Stimulated activated naive CD8-positive, alpha-beta T cell treated with anti-CD3 and anti-CD28 coated beads, Interleukin-15, amount 100 ng/mL, for 72 hours (primary cell): ENCODE results near the gene MAP3K13.

Experiments
- ATAC-seq: fragments of 150-1000 bp; cut with Tn5 transposase; 2 replicates; pipeline ENCODE4 v1.10.0; 2021; ENCODE audit warnings: mild to moderate bottlenecking, moderate library complexity
- DNase-seq, 2 donors: peaks; one replicate each; pipeline ENCODE4 v3.0.0; 2021 to 2022
- H3K27ac Mint-ChIP-seq, 2 donors: one replicate each; pipeline ENCODE4 v1.8.0; 2022; ENCODE audit warnings: mild to moderate bottlenecking in 2 of 2, mixed read lengths in 2 of 2, moderate library complexity in 2 of 2
- H3K27me3 Mint-ChIP-seq: one replicate; pipeline ENCODE4 v1.8.0; 2022; ENCODE audit warnings: mixed read lengths
- H3K4me1 Mint-ChIP-seq: one replicate; pipeline ENCODE4 v1.8.0; 2022; ENCODE audit warnings: mild to moderate bottlenecking, mixed read lengths
- H3K4me3 Mint-ChIP-seq, 2 donors: one replicate each; pipeline ENCODE4 v1.8.0; 2022; ENCODE audit warnings: mild to moderate bottlenecking in 2 of 2, mixed read lengths in 2 of 2, moderate library complexity in 1 of 2
- H3K9me3 Mint-ChIP-seq, 2 donors: one replicate each; pipeline ENCODE4 v1.8.0; 2022; ENCODE audit warnings: mixed read lengths in 2 of 2

Gene MAP3K13, protein sequence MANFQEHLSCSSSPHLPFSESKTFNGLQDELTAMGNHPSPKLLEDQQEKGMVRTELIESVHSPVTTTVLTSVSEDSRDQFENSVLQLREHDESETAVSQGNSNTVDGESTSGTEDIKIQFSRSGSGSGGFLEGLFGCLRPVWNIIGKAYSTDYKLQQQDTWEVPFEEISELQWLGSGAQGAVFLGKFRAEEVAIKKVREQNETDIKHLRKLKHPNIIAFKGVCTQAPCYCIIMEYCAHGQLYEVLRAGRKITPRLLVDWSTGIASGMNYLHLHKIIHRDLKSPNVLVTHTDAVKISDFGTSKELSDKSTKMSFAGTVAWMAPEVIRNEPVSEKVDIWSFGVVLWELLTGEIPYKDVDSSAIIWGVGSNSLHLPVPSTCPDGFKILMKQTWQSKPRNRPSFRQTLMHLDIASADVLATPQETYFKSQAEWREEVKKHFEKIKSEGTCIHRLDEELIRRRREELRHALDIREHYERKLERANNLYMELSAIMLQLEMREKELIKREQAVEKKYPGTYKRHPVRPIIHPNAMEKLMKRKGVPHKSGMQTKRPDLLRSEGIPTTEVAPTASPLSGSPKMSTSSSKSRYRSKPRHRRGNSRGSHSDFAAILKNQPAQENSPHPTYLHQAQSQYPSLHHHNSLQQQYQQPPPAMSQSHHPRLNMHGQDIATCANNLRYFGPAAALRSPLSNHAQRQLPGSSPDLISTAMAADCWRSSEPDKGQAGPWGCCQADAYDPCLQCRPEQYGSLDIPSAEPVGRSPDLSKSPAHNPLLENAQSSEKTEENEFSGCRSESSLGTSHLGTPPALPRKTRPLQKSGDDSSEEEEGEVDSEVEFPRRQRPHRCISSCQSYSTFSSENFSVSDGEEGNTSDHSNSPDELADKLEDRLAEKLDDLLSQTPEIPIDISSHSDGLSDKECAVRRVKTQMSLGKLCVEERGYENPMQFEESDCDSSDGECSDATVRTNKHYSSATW

DNA sequence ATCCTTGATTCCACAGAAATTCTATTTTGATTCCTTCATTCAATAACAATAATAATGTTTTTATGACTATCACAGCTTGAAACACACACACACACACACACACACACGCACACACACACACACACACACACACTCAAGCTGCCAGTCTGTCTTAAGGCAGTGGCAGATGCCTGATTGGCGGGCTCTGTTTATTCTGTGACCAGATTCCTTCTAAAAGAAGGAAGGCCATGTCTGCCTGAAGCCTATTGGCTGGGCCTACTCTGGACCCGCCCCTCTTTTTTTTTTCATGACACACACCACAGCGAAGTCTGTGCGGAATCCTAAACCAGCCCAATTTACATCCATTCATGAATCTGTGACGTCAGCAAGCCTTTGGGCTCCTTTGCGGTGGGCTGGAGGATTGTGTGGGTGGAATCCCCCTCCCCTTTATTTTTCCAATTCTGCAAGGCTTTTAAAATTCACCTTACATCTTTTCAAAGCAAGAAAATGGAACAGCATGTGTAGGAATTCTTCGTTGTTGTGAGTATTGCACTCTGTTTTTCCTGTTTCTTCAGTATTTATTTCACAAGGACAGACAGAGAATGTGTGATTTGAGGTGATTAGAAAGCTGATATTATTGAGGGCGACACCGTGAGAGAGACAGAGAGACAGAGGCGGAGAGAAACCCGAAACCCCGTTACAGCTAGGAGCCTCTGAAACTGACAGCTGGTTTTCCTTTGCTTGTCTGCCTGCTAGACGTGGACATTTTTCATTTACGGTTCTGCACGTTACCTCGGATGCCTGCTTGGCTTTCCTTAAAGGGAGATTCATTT, at the start of gene MAP3K13:
MAP3K13 (plus strand) TSS at position 287 of the 812 bp plus-strand sequence. CDS start 65,446 bp downstream, outside the sequence.
- Mint-ChIP-seq H3K27ac (peak within 1 kb of the TSS in 1 of 2 donors; percentile 58), H3K4me3 (peak within 1 kb of the TSS; percentile 81 to 91), H3K9me3 (no peaks in the 10 kb centered on the region), H3K4me1 (peaks cover 18% of the 10 kb centered on the region), H3K27me3 (peaks cover 62% of the 10 kb centered on the region)
- peak; percentile 96 for ATAC-seq
- DNase-seq, result peak; percentile 34 to 50

DNA sequence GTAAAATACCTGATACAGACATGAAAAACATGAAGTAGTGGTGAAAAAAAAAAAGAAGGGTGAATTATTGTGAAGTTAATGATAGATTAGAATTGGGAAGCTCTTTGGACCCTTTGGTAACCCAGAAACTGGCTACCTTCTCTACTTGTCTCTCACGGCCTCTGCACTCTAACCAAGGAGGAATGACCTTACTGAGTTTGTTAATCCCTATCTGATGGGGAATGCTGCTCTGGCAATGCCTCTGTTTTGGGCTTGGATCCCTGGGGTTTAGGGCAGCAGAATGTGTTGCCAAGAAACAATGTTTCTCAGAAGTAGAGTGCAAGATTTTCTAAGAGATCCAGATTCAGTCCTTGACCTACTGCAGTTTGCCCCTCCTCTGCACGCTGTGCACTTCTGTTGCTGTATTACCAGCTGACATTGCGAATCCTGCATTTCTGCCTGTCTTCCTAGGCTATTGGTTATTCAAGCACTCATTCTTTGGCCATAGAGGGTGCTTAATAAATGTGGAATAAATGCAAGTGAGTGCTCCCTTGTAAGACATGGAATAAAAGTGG, 49.2 kb upstream of the MAP3K13 start:
- Mint-ChIP-seq H3K4me3 (no peak overlapping the region), H3K9me3 (peaks cover 10 to 20% of the 10 kb centered on the region in 2 donors), H3K27ac (no peak overlapping the region), H3K4me1 (no peaks in the 10 kb centered on the region), H3K27me3 (no peaks in the 10 kb centered on the region)
- no peak for ATAC-seq
- DNase-seq, result no peak

DNA sequence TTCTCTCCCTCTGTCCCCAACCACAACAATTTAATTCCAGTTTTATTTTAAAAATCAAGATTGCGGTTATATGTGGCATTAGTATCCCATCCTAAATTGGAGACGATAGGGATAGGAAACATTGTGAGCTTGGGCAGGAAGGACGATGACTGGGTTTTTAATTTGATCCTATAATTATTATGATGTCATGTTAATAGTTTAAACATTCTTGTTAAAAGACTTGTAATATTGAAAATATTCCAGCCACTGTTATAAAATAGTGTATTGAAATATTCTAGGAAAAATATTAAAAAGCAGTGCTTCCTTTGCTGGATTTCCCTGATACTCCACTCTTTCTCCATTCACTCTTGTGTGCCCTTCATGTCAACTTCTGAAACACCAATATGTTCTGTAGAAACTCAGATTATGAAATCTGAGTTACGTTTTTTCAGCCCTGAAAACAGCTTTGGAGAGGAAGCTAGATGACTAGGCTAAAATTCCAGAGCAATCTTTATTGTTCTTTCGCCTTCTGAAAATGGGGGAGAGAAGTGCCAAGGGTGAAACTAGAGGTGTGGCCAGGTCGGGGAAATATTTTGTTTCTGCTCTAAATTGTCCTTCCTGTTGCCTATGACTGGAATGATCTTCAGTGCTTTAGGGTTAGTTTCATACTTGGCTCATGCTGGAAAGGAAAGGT, 46.1 kb upstream of the MAP3K13 start:
- DNase-seq (no peak), ATAC-seq (no peak)
- H3K27ac Mint-ChIP-seq, result no peak overlapping the region
- no peak overlapping the region for H3K4me3 Mint-ChIP-seq
- no peaks in the 10 kb centered on the region for H3K9me3 Mint-ChIP-seq
- no peaks in the 10 kb centered on the region for H3K4me1 Mint-ChIP-seq
- H3K27me3 Mint-ChIP-seq, result no peaks in the 10 kb centered on the region

DNA sequence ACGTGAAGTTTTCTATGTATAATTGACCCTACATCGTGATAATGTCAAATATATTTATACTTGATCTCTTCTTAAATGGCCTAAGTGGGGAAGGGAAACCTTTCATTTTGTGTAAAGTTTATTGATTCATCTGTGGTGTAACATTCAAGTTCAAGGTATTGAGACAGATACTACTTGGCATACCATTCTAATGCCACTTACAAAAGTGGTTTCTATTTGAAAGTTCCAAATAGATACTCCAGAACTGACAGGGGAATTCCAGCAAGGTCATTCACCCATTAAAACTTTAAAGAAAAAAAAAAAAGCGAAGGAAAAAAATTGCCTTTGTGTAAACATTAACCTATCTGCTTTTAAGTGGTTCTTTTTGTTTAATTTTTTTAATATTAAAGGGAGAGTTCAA, 45.3 kb upstream of the MAP3K13 start:
- Mint-ChIP-seq H3K4me1 (no peaks in the 10 kb centered on the region), H3K27ac (no peak overlapping the region), H3K9me3 (no peaks in the 10 kb centered on the region), H3K4me3 (no peak overlapping the region), H3K27me3 (no peaks in the 10 kb centered on the region)
- ATAC-seq (no peak), DNase-seq (no peak)

DNA sequence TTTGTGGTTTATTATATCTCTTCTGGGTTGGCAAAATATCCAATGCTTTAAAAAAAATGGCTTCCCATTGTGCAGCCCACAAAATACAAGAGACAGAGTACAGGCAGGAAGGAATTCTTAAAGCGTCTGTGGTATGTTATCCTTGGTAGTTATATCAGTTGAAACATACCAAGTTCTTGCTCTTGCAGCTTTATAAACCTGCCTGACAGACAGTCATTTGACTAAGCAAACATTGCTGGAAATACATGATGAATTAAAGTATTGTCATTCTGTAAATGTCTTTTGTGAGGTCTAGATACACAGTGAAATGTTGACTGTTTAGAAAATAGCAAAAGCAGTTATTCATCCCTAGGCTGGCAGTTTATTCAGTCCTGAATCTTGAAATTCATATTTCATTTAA, 44.8 kb upstream of the MAP3K13 start:
- Mint-ChIP-seq H3K27me3 (no peaks in the 10 kb centered on the region), H3K4me3 (no peak overlapping the region), H3K4me1 (no peaks in the 10 kb centered on the region), H3K9me3 (no peaks in the 10 kb centered on the region), H3K27ac (no peak overlapping the region)
- DNase-seq (no peak), ATAC-seq (no peak)

DNA sequence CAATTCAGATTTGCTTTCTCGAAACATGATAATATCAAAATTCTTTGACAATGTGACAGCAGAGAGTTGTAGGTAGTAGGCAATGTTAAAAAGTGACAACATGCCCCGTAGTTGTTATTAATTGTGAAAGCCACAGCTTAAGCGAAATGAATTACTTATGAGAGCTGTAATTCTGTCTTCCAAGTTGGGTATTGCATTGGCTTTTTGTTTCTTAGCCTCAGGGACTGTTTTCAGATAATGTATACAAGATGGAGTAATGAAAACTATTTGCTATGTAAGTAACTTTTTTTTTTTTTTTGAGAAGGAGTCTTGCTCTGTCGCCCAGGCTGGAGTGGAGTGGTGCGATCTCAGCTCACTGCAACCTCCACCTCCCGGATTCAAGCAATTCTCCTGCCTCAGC, 43.1 kb upstream of the MAP3K13 start:
- Mint-ChIP-seq H3K4me3 (no peak overlapping the region), H3K4me1 (no peaks in the 10 kb centered on the region), H3K27me3 (no peaks in the 10 kb centered on the region), H3K9me3 (no peaks in the 10 kb centered on the region), H3K27ac (peak overlapping the region in 1 of 2 donors; percentile 63)
- DNase-seq, result no peak
- ATAC-seq, result no peak

DNA sequence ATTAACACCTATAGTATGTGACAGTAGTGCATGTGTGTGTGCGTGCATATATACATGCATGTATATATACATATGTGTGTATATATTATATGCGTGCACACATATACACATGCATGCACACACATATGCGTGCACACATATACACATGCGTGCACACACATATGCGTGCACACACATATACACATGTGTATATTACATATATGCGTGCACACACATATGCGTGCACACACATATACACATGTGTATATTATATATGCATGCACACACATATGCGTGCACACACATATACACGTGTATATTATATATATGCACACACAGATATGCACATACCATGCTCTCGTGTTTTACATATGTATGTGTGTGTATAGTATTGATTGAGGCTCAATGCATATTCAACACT, 42.0 kb upstream of the MAP3K13 start:
- Mint-ChIP-seq H3K4me1 (no peaks in the 10 kb centered on the region), H3K27ac (no peak overlapping the region), H3K27me3 (peaks cover 7% of the 10 kb centered on the region), H3K9me3 (no peaks in the 10 kb centered on the region), H3K4me3 (no peak overlapping the region)
- DNase-seq, result no peak
- ATAC-seq, result no peak

DNA sequence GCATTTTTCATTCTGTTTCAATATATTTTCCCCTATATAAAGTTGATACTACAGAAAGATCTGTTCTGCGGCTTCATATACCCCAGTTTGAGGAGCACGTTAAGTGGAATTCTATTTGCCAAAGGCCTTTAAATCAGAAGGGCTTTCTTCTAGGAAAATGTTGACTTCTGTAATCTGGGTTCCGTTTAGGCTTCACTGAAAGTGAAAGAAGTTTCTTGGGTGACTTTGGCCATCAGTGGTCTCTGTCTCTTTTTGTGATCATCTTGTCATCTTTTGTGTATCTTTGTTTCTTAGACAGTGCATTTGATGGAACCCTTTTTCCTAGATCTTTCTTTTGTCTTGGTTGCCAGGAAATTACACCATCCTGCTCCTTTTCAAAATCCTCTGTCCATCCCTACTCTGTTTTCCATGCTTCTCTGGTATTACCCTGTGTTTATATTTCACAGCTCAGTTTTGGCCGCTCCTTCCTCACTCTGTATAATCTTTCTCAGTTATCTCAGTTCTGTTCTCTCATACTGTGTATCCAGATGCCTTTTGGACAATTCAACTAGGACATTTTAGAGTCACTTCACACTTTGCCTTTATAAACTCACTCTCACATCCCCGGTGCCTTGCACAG, 40.7 kb upstream of the MAP3K13 start:
- H3K27ac Mint-ChIP-seq, result no peak overlapping the region
- H3K4me1 Mint-ChIP-seq, result no peaks in the 10 kb centered on the region
- no peak for ATAC-seq

DNA sequence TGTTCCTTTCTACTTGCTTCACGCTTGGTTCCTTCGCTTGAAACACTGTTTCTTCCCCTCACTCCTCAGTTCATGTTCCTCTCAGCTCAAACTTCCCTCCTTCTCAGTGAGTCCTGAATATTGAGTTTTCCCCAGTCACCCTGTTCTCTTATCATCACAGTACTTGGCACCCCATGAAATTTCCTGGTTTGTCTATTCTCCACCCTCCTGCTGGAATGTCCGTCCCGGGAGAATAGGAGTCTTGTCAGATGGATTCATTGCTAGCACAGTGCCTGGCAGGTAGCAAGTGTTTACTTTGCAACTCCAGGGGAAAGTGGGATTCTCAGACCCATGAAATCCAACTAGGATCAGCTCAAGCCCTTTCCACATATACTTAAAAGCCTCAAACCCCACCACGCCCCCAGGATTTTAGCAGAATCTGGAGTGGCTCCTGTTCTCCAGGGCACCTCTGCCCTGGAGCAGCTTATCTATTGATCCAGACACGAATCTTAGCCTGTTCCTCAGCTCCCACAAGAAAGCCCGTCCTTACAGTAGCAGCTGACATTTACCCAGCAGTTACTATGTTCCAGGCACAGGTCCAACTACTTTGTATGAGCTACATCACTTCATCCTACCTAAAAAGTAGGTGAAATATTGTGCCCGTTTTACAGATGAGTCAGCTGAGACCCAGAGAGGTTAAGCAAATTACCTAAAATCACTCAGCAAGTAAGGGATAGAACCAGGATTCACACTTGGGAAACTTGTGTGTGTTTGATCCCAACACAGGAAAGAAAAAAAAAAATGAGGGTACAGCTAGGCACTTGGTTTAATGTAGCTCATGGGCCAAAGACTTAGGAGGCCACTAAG, 36.8 kb upstream of the MAP3K13 start:
- Mint-ChIP-seq H3K9me3 (no peaks in the 10 kb centered on the region), H3K27ac (no peak overlapping the region), H3K27me3 (peaks cover 10% of the 10 kb centered on the region), H3K4me3 (no peak overlapping the region), H3K4me1 (no peaks in the 10 kb centered on the region)
- DNase-seq (no peak), ATAC-seq (no peak)

More for the DNA sequence above, 40.7 kb upstream of the MAP3K13 start:
- H3K9me3 Mint-ChIP-seq, result no peaks in the 10 kb centered on the region
- H3K27me3 Mint-ChIP-seq, result peaks cover 10% of the 10 kb centered on the region
- H3K4me3 Mint-ChIP-seq, result no peak overlapping the region
- no peak for DNase-seq

DNA sequence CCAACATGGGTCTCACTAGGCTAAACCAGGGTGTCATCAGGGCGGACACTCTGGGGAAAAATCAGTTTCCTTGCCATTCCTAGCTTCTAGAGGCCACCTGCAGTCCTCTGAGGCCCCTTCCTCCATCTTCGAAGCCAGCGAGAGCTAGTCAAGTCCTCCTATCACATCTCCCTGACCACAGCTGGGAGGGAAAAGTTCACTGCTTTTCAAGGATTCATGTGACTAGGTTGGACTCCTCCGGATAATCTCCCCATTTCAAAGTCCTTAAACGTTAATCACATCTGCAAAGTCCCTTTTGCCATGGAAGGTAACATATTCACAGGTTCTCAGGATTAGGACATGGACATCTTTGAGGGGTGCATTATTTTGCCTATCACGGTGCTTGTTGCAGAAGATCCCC, 35.9 kb upstream of the MAP3K13 start:
- no peak overlapping the region for H3K27ac Mint-ChIP-seq
- no peaks in the 10 kb centered on the region for H3K9me3 Mint-ChIP-seq
- ATAC-seq, result no peak
- H3K27me3 Mint-ChIP-seq, result peaks cover 10% of the 10 kb centered on the region
- no peak overlapping the region for H3K4me3 Mint-ChIP-seq
- peaks cover 2% of the 10 kb centered on the region for H3K4me1 Mint-ChIP-seq
- DNase-seq, result no peak

DNA sequence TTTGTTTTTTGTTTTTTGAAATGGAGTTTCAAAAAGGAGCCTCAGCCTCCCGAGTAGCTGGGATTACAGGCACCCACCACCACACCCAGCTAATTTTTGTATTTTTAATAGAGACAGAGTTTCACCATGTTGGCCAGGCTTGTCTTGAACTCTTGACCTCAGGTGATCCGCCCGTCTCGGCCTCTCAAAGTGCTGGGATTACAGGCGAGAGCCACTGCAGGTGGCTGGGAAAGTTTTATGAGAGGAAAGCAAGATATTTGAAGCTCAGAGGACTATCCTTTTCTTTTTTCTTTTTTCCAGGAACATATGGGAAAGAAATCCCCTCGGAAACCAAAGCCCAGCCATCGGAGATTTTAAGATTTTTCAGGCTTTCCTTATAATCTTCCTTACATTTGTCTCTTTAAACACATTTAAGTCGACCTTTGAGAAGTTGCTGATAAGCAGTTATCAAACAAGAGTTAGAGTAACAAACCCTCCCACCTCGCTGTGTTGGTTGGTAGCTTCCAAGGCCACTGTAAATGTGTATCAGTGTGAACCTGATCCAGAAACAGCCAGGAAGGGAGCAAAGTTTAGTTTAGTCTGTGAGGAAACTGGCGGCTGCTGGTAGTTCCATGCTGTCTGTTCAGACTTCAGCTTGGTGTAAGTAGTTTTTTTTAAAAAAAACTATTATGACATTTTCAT, 34.5 kb upstream of the MAP3K13 start:
- no peak overlapping the region for H3K27ac Mint-ChIP-seq
- peaks cover 13% of the 10 kb centered on the region for H3K4me1 Mint-ChIP-seq
- no peaks in the 10 kb centered on the region for H3K9me3 Mint-ChIP-seq
- ATAC-seq (no peak), DNase-seq (no peak)
- no peak overlapping the region for H3K4me3 Mint-ChIP-seq
- peaks cover 10% of the 10 kb centered on the region for H3K27me3 Mint-ChIP-seq

DNA sequence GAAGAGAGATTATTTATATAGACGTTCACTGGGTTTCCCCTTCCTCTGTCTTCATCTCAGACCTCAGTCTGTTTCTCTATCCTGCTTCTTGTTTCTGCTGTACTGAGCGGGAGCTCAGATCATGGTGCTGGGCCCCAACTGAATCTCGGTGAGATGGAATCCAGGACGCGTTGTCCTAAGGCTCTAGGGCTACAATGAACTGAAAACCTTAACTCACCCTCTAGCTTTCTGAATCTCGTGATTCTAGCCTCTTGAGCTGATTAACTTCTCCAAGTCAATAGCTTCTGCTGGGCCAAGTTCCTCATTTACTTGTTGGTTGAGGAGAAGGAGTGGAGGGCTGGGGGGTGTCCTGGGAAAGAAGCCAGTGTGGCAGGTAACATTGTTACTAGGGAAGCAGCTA, 32.7 kb upstream of the MAP3K13 start:
- no peaks in the 10 kb centered on the region for H3K9me3 Mint-ChIP-seq
- H3K27ac Mint-ChIP-seq, result no peak overlapping the region
- no peak for DNase-seq
- ATAC-seq, result no peak
- H3K27me3 Mint-ChIP-seq, result peaks cover 10% of the 10 kb centered on the region
- H3K4me1 Mint-ChIP-seq, result peaks cover 13% of the 10 kb centered on the region
- H3K4me3 Mint-ChIP-seq, result no peak overlapping the region

DNA sequence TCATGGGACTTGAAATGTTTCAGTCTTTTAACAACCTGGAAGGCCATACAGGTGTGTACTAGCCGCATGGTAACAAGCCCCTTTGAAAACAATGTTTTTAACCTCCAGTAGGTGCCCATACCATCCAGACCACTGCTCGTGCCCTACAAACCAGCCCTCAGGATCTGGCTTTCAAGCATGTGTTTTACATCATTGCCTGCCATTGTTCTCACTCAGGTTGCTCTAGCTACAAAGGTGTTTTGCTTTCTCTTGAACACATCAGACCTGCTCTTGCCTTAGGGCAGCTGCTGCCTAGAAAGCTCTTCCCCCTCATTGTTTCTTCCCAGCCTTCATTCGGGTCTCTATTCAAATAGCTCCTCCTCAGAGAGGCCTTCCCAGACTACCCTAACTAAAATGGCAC, 32.3 kb upstream of the MAP3K13 start:
- peak overlapping the region in 1 of 2 donors; percentile 31 for H3K27ac Mint-ChIP-seq
- H3K4me3 Mint-ChIP-seq, result no peak overlapping the region
- no peak for DNase-seq
- H3K9me3 Mint-ChIP-seq, result no peaks in the 10 kb centered on the region
- peaks cover 6% of the 10 kb centered on the region for H3K27me3 Mint-ChIP-seq
- no peak for ATAC-seq
- H3K4me1 Mint-ChIP-seq, result peaks cover 13% of the 10 kb centered on the region
